Caki2 (cell line): ENCODE results near the gene MAML3. TPM values are rescaled to one million over a fixed set of nuclear protein-coding genes. Genes with fewer than 3 reads are reported as not detected.
A peak's percentile ranks its signal among the peaks of the same experiment; 100 is the strongest.

Experiments used
- DNase-seq: peaks from one replicate; pipeline ENCODE4 v3.0.0-alpha.2; 2015; ENCODE audit warnings: low read depth
- in situ Hi-C: cut with HindIII; loops from 2 replicates; pipeline ENCODE4 v1.10.0; 2016; ENCODE audit warnings: low sequenced_read_pairs, low pct_unique_long_range_greater_than_20kb, mixed read lengths
- total RNA-seq: library from RNA; depleted of rRNA; stranded (reverse); fragments of >200 nt; shearing (Covaris generic); gene quantifications from 2 replicates; pipeline ENCODE4 v1.2.3, GENCODE V29; 2014; ENCODE audit warnings: low replicate concordance

Gene MAML3
- total RNA-seq, 1 experiment from 2014 or later: 0.61 TPM

GRCh38 chr4:140136509-140136908, 17.5 kb downstream of the MAML3 start:
- in situ Hi-C loops: no loop called here
- DNase-seq: no peak

GRCh38 chr4:140135529-140136088, 18.4 kb downstream of the MAML3 start:
- DNase-seq: peak; percentile 16
- in situ Hi-C loops: no loop called here

GRCh38 chr4:140134746-140135425, 19.1 kb downstream of the MAML3 start:
- in situ Hi-C loops: no loop called here
- DNase-seq: no peak

- DNase-seq: no peak
- in situ Hi-C loops: no loop called here
These were observed 20.4 kb downstream of the MAML3 start for GRCh38 chr4:140133576-140133975.

- DNase-seq: no peak
- in situ Hi-C loops: no loop called here
These were observed 22.2 kb downstream of the MAML3 start for GRCh38 chr4:140131675-140132229.

- in situ Hi-C loops: no loop called here
- peak; percentile 45 for DNase-seq
These were observed 23.3 kb downstream of the MAML3 start for GRCh38 chr4:140130677-140131076.

GRCh38 chr4:140127422-140127821, 26.6 kb downstream of the MAML3 start:
- no peak for DNase-seq

GRCh38 chr4:140126261-140126660, 27.7 kb downstream of the MAML3 start:
- in situ Hi-C loops: no loop called here
- DNase-seq: no peak

More at GRCh38 chr4:140127422-140127821, 26.6 kb downstream of the MAML3 start:
- in situ Hi-C loops: no loop called here

GRCh38 chr4:140125374-140125773, 28.6 kb downstream of the MAML3 start:
- DNase-seq: no peak
- in situ Hi-C loops: no loop called here

GRCh38 chr4:140123666-140124377, 30.2 kb downstream of the MAML3 start:
- in situ Hi-C loops: no loop called here
- DNase-seq: no peak

- no peak for DNase-seq
- in situ Hi-C loops: no loop called here
These were observed 31.1 kb downstream of the MAML3 start for GRCh38 chr4:140122891-140123290.

GRCh38 chr4:140121646-140122045, 32.3 kb downstream of the MAML3 start:
- in situ Hi-C loops: no loop called here
- peak; percentile 14 for DNase-seq

GRCh38 chr4:140118931-140119640, 34.9 kb downstream of the MAML3 start:
- no peak for DNase-seq
- in situ Hi-C loops: no loop called here

GRCh38 chr4:140117947-140118346, 36.0 kb downstream of the MAML3 start:
- no peak for DNase-seq
- in situ Hi-C loops: no loop called here

- DNase-seq: no peak
- in situ Hi-C loops: no loop called here
These were observed 37.4 kb downstream of the MAML3 start for GRCh38 chr4:140116442-140117104.

- DNase-seq: no peak
- in situ Hi-C loops: no loop called here
These were observed 38.8 kb downstream of the MAML3 start for GRCh38 chr4:140115140-140115539.

- DNase-seq: no peak
- in situ Hi-C loops: no loop called here
These were observed 40.3 kb downstream of the MAML3 start for GRCh38 chr4:140113653-140114052.

- DNase-seq: no peak
- in situ Hi-C loops: no loop called here
These were observed 41.4 kb downstream of the MAML3 start for GRCh38 chr4:140112576-140112975.
